Measurements from ENCODE around the gene CCDC69. TPM values are rescaled to one million over a fixed set of nuclear protein-coding genes. Genes with fewer than 3 reads are reported as not detected.

Gene CCDC69
- total and polyA plus RNA-seq, 2 of the 8 experiments (the other 6 are each of a cell fraction or from before 2014, with no cell fraction given): 8.4 to 10.8 TPM

DNA sequence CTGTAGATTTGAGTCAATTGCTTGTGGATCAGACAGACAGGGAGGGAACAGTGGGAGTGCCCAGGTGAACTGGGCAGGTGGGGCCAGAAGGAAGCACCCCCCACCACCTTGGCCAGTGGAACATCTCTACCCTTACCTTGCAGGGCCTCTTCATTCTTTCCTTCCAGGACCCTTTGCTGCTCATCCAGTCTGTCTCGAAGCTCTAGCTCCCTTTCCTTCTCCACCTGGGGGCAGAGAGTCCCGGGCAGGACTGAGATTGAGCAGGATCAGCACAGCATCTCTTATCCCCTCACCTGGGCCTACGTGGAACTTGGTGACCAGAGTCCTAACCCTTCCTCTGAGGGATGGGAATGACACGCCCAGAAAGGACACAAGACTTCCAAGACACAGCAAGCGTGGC is 25.0 kb downstream of the CCDC69 start (continued):
- TF ChIP-seq, protein P1, sequence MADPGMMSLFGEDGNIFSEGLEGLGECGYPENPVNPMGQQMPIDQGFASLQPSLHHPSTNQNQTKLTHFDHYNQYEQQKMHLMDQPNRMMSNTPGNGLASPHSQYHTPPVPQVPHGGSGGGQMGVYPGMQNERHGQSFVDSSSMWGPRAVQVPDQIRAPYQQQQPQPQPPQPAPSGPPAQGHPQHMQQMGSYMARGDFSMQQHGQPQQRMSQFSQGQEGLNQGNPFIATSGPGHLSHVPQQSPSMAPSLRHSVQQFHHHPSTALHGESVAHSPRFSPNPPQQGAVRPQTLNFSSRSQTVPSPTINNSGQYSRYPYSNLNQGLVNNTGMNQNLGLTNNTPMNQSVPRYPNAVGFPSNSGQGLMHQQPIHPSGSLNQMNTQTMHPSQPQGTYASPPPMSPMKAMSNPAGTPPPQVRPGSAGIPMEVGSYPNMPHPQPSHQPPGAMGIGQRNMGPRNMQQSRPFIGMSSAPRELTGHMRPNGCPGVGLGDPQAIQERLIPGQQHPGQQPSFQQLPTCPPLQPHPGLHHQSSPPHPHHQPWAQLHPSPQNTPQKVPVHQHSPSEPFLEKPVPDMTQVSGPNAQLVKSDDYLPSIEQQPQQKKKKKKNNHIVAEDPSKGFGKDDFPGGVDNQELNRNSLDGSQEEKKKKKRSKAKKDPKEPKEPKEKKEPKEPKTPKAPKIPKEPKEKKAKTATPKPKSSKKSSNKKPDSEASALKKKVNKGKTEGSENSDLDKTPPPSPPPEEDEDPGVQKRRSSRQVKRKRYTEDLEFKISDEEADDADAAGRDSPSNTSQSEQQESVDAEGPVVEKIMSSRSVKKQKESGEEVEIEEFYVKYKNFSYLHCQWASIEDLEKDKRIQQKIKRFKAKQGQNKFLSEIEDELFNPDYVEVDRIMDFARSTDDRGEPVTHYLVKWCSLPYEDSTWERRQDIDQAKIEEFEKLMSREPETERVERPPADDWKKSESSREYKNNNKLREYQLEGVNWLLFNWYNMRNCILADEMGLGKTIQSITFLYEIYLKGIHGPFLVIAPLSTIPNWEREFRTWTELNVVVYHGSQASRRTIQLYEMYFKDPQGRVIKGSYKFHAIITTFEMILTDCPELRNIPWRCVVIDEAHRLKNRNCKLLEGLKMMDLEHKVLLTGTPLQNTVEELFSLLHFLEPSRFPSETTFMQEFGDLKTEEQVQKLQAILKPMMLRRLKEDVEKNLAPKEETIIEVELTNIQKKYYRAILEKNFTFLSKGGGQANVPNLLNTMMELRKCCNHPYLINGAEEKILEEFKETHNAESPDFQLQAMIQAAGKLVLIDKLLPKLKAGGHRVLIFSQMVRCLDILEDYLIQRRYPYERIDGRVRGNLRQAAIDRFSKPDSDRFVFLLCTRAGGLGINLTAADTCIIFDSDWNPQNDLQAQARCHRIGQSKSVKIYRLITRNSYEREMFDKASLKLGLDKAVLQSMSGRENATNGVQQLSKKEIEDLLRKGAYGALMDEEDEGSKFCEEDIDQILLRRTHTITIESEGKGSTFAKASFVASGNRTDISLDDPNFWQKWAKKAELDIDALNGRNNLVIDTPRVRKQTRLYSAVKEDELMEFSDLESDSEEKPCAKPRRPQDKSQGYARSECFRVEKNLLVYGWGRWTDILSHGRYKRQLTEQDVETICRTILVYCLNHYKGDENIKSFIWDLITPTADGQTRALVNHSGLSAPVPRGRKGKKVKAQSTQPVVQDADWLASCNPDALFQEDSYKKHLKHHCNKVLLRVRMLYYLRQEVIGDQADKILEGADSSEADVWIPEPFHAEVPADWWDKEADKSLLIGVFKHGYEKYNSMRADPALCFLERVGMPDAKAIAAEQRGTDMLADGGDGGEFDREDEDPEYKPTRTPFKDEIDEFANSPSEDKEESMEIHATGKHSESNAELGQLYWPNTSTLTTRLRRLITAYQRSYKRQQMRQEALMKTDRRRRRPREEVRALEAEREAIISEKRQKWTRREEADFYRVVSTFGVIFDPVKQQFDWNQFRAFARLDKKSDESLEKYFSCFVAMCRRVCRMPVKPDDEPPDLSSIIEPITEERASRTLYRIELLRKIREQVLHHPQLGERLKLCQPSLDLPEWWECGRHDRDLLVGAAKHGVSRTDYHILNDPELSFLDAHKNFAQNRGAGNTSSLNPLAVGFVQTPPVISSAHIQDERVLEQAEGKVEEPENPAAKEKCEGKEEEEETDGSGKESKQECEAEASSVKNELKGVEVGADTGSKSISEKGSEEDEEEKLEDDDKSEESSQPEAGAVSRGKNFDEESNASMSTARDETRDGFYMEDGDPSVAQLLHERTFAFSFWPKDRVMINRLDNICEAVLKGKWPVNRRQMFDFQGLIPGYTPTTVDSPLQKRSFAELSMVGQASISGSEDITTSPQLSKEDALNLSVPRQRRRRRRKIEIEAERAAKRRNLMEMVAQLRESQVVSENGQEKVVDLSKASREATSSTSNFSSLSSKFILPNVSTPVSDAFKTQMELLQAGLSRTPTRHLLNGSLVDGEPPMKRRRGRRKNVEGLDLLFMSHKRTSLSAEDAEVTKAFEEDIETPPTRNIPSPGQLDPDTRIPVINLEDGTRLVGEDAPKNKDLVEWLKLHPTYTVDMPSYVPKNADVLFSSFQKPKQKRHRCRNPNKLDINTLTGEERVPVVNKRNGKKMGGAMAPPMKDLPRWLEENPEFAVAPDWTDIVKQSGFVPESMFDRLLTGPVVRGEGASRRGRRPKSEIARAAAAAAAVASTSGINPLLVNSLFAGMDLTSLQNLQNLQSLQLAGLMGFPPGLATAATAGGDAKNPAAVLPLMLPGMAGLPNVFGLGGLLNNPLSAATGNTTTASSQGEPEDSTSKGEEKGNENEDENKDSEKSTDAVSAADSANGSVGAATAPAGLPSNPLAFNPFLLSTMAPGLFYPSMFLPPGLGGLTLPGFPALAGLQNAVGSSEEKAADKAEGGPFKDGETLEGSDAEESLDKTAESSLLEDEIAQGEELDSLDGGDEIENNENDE (IDR thresholded peaks at IDR 0.05; ENCODE audit: insufficient replicate concordance, low read length): no peak
- TF ChIP-seq KDM5A (IDR thresholded peaks at IDR 0.05; ENCODE audit: low read length): no peak
- TF ChIP-seq CHD2 (IDR thresholded peaks at IDR 0.05; ENCODE audit: low read length): no peak
